Measurements from ENCODE around the gene STARD13. TPM values are rescaled to one million over a fixed set of nuclear protein-coding genes. Genes with fewer than 3 reads are reported as not detected.

Gene STARD13
- total RNA-seq, 1 donor from 2014 or later: 23.6 TPM

DNA sequence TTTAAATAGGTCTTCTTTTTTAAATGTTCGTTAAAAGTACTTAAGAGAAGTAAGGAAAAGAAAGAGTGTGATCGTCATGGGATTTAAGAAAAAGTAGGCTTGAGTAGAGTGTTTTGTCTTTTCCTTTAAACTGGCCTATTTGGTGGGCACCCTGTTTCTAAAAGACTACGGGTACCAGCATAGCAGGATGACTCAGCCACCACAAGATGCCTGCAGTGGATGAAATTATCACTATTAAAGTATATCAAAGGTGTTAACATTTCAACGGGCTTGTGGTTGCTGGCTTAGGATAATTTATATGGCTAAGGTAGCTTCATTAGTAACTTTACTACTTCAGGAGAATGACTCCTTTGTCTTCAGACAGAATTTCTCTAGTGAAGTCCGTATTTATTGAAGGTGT is 112.6 kb downstream of the STARD13 start:
- TF ChIP-seq, protein P1, sequence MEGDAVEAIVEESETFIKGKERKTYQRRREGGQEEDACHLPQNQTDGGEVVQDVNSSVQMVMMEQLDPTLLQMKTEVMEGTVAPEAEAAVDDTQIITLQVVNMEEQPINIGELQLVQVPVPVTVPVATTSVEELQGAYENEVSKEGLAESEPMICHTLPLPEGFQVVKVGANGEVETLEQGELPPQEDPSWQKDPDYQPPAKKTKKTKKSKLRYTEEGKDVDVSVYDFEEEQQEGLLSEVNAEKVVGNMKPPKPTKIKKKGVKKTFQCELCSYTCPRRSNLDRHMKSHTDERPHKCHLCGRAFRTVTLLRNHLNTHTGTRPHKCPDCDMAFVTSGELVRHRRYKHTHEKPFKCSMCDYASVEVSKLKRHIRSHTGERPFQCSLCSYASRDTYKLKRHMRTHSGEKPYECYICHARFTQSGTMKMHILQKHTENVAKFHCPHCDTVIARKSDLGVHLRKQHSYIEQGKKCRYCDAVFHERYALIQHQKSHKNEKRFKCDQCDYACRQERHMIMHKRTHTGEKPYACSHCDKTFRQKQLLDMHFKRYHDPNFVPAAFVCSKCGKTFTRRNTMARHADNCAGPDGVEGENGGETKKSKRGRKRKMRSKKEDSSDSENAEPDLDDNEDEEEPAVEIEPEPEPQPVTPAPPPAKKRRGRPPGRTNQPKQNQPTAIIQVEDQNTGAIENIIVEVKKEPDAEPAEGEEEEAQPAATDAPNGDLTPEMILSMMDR (conservative IDR thresholded peaks at IDR 0.05): no peak
- Mint-ChIP-seq H3K27me3 (ENCODE audit: low read depth) (no peaks in the 10 kb centered on the region), H3K4me3 (no peak overlapping the region), H3K27ac (ENCODE audit: unreplicated experiment) (no peak overlapping the region), H3K4me1 (peaks cover 18% of the 10 kb centered on the region), H3K9me3 (peaks cover 2% of the 10 kb centered on the region), H3K36me3 (ENCODE audit: low read depth) (peaks cover 3% of the 10 kb centered on the region)
- no peak for DNase-seq (ENCODE audit: low read depth, low spot score)

DNA sequence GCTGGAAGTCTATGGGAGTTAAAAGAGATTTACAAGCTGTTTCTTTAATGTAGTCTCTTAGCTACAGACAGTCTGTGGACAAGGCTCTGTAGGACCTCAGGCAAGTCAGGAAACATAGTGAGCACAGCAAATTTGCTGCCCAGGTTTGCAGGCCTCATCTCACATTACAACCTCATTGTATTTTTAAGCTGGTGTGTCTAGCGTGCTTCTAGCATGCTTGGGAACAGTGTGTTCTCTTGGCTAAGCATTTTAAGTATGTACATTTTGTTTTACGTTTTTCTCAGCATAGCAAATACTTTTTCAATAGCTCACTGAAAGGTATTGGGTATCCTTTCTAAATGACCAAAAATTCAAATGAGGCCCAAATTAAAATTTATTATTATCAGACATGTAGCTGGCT is 113.2 kb downstream of the STARD13 start:
- no peak overlapping the region for H3K4me3 Mint-ChIP-seq
- H3K27ac Mint-ChIP-seq (ENCODE audit: unreplicated experiment): no peak overlapping the region
- peaks cover 2% of the 10 kb centered on the region for H3K9me3 Mint-ChIP-seq
- no peak for DNase-seq (ENCODE audit: low read depth, low spot score)
- H3K27me3 Mint-ChIP-seq (ENCODE audit: low read depth): no peaks in the 10 kb centered on the region
- H3K4me1 Mint-ChIP-seq: peaks cover 24% of the 10 kb centered on the region
- TF ChIP-seq, protein P1 (conservative IDR thresholded peaks at IDR 0.05): no peak
- peaks cover 3% of the 10 kb centered on the region for H3K36me3 Mint-ChIP-seq (ENCODE audit: low read depth)

DNA sequence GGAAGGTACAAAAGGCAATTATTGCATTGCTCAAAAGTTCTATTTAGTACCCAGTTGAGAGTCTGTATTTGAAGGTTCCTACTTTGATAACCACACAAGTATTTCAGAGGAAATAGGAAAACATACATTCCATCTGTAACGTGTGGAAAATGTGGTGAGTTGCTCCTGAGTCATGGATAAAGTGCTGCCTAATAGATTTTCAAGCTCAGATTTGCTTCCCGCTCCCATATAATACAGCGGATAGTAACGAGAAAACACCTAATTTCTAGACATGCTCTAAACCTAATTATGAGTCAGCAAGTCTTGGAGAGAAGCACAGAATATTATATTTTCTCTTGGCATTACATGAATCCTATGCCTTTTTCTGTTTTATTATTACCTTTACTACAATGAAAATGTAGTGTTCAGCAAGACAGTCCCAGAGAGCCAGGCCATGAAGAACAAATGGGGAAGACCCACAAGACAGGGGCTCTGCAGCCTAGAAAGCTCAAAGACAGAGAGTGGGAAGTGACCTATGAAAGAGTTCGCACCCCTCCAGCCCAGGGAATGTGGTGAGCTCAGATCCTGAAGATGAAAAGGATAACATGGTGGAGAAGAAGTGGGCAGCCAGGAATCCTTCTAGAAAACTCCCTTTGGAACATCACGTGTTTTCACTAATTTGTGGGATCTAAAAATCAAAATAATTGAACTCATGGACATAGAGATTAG is 116.1 kb downstream of the STARD13 start:
- H3K27ac Mint-ChIP-seq (ENCODE audit: unreplicated experiment): no peak overlapping the region
- H3K36me3 Mint-ChIP-seq (ENCODE audit: low read depth): peaks cover 21% of the 10 kb centered on the region
- H3K4me1 Mint-ChIP-seq: peaks cover 29% of the 10 kb centered on the region
- DNase-seq (ENCODE audit: low read depth, low spot score): no peak
- H3K4me3 Mint-ChIP-seq: no peak overlapping the region
- TF ChIP-seq, protein P1 (conservative IDR thresholded peaks at IDR 0.05): no peak
- no peaks in the 10 kb centered on the region for H3K27me3 Mint-ChIP-seq (ENCODE audit: low read depth)
- peaks cover 2% of the 10 kb centered on the region for H3K9me3 Mint-ChIP-seq

DNA sequence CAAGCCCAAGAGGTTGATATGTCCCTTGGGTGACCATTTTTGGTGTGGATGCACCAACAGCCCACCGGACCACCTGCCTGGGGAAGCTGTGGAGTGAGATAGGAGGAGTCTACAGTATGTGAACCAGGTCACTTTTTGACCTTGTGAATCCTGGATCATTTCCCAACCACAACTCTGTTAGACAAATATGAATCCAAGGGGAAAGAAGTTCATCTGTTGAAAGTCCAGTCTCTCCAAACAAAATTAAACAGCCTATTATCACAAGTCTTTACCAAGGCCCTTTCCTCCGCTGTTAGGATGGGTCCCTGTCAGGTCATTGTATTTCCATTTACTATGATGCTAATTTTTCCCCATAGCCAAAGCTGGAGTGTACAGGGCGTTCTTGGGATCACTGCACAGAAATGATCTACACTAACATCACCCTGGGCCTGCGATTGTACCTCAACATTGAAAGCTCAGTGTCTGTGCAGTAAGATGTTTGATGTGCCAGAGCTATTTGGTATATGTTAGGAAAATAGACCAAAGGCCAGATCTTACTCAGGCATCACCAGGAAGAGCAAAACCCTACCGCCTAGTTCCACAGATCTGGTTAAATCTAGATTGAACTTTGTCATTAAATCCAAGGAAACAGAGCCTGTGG is 117.1 kb downstream of the STARD13 start:
- TF ChIP-seq, protein P1 (conservative IDR thresholded peaks at IDR 0.05): no peak
- DNase-seq (ENCODE audit: low read depth, low spot score): no peak
- H3K4me1 Mint-ChIP-seq: peaks cover 29% of the 10 kb centered on the region
- peaks cover 2% of the 10 kb centered on the region for H3K9me3 Mint-ChIP-seq
- H3K36me3 Mint-ChIP-seq (ENCODE audit: low read depth): peaks cover 28% of the 10 kb centered on the region
- no peaks in the 10 kb centered on the region for H3K27me3 Mint-ChIP-seq (ENCODE audit: low read depth)
- H3K27ac Mint-ChIP-seq (ENCODE audit: unreplicated experiment): no peak overlapping the region
- H3K4me3 Mint-ChIP-seq: no peak overlapping the region

DNA sequence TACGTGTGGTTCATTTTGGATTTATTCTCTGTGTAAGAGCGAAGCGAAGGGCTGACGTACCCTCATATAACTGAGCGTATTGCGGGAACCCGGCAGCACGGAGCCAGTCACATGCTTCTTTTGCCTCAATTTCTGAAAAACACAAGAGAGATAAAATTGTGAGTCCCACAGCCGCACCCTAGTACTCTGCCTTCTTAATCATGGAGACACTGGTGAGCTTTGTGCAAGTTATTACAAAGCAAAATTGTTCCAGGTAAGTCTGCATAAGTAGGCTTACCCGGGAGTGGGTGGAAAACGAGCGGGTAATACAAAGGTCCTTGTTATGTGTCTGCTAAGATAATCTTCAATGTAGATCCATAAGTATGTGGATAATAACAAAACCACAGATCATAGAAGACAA is 118.1 kb downstream of the STARD13 start:
- H3K27ac Mint-ChIP-seq (ENCODE audit: unreplicated experiment): peak overlapping the region; percentile 23
- no peak overlapping the region for H3K4me3 Mint-ChIP-seq
- TF ChIP-seq, protein P1 (conservative IDR thresholded peaks at IDR 0.05): no peak
- H3K27me3 Mint-ChIP-seq (ENCODE audit: low read depth): no peaks in the 10 kb centered on the region
- H3K36me3 Mint-ChIP-seq (ENCODE audit: low read depth): peaks cover 36% of the 10 kb centered on the region
- H3K4me1 Mint-ChIP-seq: peaks cover 29% of the 10 kb centered on the region
- peaks cover 6% of the 10 kb centered on the region for H3K9me3 Mint-ChIP-seq
- no peak for DNase-seq (ENCODE audit: low read depth, low spot score)
